DMS153 treated with DMSO at 0.1 percent for 48 hours (cell line): ENCODE data around the gene INMT.
"Not testable (repeated sequence)": the region's sequence is repeated elsewhere in the genome, so short reads cannot be mapped to it uniquely, and the experiment has no call there.

Experiments
- DNase-seq: peaks from one replicate; lab custom pipeline; 2025; ENCODE audit not compliant: unreplicated experiment; lab: John Stamatoyannopoulos, UW

The INMT gene

GRCh38 chr7:30751696-30752273, at the start of gene INMT:
INMT (plus strand) TSS chr7:30752135; CDS start chr7:30752151, 16 bp downstream.
- no peak for DNase-seq

GRCh38 chr7:30702200-30702599, 49.7 kb upstream of the INMT start:
- no peak for DNase-seq

DNA sequence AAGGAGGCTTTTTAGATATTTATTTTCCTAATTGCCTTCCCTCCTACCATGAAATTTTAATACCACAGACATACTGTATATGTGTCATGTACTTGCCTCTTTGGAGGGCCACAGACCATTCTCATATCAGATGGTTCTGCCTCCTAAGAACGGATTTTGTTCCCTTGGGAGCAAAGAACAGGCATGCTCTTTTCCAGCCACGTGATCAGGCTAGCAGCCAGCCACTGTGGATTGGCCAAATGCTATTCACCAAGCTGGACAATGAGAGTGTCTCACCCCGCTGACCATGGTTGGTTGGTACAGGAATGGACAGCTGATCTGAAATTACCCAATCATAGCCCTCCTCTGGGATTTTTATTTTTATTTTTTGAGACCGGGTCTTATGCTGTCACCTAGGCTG, 48.2 kb upstream of the INMT start:
- DNase-seq, result no peak

DNA sequence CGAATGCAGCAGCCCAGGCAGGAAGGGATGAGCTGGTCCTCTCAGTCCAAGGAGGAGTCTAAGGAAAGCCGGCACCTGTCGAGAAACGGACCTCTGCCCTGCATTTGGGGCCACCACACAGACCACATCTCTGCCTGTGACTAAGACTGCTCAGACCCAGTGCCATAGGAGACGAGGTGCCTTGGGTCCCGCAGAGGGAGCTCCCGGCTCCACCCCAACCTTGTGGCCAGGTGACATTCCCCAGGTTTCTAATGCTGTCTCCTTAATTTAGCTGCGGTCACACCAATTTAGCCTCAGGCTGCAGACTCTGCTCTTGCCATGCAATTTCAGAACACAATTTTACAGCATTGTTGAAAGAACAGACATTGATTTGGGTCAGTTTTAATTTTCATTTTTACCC, 46.9 kb upstream of the INMT start:
- no peak for DNase-seq

GRCh38 chr7:30705596-30705995, 46.3 kb upstream of the INMT start:
- DNase-seq, result no peak

DNA sequence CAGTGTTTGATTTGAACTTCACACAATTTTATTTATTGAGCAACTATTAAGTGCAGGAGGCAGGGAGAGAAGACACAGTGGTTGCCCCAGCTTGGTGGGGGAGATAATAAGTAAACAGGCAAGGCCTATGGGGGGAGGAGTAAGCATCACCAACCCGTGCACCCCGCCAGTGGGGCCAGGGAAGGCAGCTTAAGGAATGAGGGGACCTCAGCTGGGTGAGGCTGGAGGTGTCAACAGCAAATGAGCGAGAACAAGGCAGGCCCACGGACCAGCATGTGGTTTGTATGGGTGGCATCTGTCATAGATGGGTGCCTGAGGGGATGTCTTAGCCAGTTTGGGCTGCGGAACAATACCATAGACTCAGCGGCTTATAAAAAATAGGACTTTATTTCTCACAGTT, 45.6 kb upstream of the INMT start:
- DNase-seq, result no peak

DNA sequence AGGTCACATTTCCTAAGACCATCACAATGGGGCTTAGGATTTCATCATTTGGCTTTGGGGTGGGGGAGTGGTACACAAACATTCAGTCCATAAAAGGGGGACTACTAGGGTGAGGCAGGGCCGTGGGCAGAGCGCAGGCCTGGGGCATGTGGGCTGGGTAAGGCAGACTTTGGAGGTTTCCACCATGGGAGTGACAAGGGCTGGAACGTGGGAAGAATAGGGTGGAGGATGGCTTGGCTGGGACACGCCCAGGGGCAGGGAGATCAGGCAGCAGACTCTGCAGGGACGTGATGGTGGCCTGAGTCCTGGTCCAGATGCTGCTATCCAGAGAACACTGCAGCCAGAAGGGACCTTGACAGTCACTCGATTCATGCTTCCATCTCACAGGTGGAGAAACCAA, 45.0 kb upstream of the INMT start:
- DNase-seq, result no peak

DNA sequence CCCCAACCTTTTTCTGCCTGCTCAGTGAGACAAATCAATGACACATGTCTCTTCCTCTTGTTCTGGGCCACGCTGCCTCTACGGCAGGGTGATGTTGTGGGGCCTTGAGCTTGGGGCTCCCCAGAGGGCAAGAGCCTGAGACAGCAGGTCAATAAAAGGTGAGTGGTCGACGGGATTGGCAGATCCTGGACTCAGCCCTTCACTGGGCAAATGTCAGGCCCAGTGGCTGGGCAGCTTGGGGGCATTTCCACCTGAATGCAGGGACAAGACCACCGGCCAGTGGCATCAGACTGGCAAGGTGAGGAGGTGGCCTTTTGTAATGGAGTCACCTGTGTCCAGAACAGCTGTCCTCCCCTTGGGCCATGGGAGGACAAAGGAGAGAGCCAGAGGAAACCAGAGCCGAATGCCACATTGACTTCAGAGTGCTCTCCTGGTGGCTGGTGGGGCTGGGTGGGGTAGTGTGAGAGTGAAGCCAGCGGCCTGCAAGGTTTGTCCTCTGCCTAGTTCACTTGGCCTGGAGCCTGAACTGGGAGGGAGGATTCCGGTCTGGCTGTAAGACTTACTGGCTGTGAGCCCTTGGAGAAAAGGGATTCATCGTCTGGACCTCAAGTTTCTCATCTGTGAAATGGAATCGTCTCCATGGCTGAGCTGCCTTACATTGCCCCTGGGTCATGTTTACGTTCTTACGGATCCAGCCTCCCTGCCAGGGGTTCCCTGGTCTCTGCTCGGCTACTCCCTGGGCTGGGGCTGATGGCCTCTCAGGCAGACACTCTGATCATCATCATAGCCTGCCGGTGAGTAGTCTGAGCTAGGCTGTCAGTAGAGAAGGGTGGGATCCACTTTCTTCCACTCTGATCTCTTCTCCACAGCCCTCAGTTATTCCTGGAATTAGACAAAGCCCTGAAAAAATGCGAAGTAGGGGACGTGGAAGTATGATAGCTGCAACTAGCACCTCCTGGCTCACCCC, 44.3 kb upstream of the INMT start:
- no peak for DNase-seq

DNA sequence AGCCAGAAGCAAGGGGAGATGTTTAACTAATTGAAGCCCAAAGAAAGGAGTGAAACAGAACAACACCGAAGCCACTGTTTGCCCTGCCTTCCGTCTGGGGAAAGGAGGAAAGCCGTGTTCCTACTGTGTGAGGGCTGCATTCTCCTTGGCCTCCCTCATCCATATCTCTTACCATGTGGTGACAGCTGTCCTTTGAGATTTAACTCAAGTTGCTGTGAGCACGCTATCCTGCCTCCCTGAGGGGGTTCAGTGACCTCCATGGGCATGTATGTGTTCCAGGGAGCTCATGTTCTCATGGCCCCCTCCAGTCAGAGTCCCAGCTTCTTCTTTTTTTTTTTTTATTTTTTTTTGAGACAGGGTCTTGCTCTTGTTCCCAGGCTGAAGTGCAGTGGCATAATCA, 43.5 kb upstream of the INMT start:
- no peak for DNase-seq

DNA sequence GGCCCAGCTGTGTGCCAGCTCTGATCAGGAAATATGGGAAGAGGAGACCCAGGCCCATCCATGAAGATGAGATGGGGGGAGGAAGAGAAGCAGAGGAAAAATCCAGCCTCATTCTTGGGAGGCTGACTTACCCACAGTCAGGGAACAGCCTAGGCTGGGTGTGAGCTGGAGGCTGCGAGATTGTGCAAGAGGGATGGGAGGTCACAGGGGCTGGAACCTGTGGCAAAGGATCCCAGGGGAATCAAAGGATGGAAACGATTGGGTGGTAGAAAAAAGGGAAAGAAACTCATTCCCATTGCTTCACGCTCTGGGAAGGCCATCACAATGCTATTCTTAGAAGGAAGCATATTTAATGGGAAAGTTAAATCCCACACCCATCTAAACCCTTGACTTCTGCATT, 43.0 kb upstream of the INMT start:
- no peak for DNase-seq

- no peak for DNase-seq
Measured at GRCh38 chr7:30709549-30709948, 42.4 kb upstream of the INMT start.

GRCh38 chr7:30710669-30711068, 41.3 kb upstream of the INMT start:
- no peak for DNase-seq

- no peak for DNase-seq
Measured at GRCh38 chr7:30713392-30713791, 38.5 kb upstream of the INMT start.

DNA sequence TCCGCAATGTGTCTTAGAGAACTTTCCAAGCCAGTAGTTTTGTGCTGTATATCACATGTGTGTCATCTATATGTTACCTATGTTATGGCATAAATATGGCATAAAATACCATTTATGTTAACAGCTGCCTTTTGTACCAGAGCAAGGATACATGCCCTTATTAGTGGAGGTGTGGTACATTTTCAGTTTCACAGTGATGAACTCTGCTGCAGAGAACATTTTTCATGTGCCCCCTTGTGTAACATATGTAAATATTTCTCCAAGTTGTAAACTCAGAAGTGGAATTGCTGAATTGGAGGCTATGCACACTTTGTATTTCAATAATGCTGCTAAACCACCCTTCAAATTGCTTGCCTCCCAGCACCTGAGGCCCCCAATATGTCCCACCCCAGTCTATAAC, 37.8 kb upstream of the INMT start:
- DNase-seq, result no peak

GRCh38 chr7:30717181-30717580, 34.8 kb upstream of the INMT start:
- no peak for DNase-seq

- DNase-seq, result not testable (repeated sequence)
Measured at GRCh38 chr7:30719434-30719833, 32.5 kb upstream of the INMT start.

DNA sequence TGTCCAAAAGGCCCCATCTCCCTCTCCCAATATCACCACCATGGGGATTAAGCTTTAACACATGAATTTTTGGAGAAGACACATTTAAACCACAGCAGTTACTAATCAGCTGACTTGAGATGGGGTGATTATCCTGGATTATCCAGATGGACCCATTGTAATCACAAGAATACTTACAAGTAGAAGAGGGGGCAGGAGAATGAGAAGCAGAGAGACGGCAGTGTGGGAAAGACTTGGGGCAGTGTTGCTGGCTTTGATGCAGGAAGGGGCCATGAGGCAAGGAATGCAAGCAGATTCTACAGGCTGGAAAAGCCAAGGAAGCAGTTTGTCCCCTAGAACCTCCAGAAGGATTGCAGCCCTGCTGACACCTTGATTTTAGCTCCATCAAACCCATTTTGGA, 30.7 kb upstream of the INMT start:
- DNase-seq, result no peak

- no peak for DNase-seq
Measured at GRCh38 chr7:30722187-30722586, 29.7 kb upstream of the INMT start.

- no peak for DNase-seq
Measured at GRCh38 chr7:30722671-30723070, 29.3 kb upstream of the INMT start.

GRCh38 chr7:30723776-30724175, 28.2 kb upstream of the INMT start:
- DNase-seq, result no peak

- DNase-seq, result no peak
Measured at GRCh38 chr7:30726296-30727006, 25.5 kb upstream of the INMT start.
